Fibroblast of villous mesenchyme (primary cell): ENCODE measurements around the gene THEMIS2. TPM values are rescaled to one million over a fixed set of nuclear protein-coding genes. Genes with fewer than 3 reads are reported as not detected.
"Not testable (repeated sequence)": the region's sequence is repeated elsewhere in the genome, so short reads cannot be mapped to it uniquely, and the experiment has no call there.

Experiments
- DNase-seq: peaks from one replicate; pipeline ENCODE4 v3.0.0-alpha.2; 2010; ENCODE audit warnings: low read depth
- H3K4me3 ChIP-seq: 2 replicates; pipeline ENCODE4 v1.5.1; 2011; ENCODE audit warnings: low read depth, mild to moderate bottlenecking, low read length
- total RNA-seq: library from RNA; depleted of rRNA; stranded (reverse); fragments of >200 nt; gene quantifications from 2 replicates; pipeline ENCODE4 v1.2.3, GENCODE V29; 2012
- TF ChIP-seq, protein P1 (sequence below): IDR thresholded peaks from 2 replicates; pipeline ENCODE4 v1.5.1; 2012; ENCODE audit warnings: low read depth, mild to moderate bottlenecking, low read length; ENCODE audit not compliant: insufficient read depth

THEMIS2 gene
- total RNA-seq, 1 donor, result 3.0 TPM

DNA sequence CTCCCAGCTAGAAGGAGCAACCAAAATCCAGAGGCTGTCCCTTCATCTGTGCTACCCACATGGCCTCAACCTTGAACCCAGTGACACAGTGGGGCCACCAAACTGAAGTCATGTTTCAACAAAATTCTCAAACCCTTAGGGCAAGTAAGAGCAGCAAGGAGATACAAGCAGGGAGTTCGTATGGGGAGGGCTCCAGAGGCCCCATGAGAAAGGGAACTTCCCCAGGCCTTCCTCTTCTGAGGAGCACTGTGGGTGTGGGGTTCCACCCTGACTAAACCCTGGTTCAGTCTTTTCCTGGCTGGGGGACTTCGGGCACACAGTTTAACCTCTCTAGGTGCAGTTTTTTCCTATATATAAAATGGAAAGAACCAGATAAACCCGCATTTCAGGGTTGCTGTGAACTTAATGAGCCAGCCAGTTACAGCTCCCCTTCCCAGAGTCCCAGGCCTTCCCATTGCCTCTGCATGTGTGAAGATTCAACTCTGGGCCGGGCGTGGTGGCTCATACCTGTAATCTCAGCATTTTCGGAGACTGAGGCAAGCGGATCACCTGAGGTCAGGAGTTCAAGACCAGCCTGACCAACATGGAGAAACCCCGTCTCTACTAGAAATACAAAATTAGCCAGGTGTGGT is 8.0 kb upstream of the THEMIS2 start:
- no peak for DNase-seq
- TF ChIP-seq, protein P1, sequence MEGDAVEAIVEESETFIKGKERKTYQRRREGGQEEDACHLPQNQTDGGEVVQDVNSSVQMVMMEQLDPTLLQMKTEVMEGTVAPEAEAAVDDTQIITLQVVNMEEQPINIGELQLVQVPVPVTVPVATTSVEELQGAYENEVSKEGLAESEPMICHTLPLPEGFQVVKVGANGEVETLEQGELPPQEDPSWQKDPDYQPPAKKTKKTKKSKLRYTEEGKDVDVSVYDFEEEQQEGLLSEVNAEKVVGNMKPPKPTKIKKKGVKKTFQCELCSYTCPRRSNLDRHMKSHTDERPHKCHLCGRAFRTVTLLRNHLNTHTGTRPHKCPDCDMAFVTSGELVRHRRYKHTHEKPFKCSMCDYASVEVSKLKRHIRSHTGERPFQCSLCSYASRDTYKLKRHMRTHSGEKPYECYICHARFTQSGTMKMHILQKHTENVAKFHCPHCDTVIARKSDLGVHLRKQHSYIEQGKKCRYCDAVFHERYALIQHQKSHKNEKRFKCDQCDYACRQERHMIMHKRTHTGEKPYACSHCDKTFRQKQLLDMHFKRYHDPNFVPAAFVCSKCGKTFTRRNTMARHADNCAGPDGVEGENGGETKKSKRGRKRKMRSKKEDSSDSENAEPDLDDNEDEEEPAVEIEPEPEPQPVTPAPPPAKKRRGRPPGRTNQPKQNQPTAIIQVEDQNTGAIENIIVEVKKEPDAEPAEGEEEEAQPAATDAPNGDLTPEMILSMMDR, result no peak
- H3K4me3 ChIP-seq, result no peak overlapping the region

DNA sequence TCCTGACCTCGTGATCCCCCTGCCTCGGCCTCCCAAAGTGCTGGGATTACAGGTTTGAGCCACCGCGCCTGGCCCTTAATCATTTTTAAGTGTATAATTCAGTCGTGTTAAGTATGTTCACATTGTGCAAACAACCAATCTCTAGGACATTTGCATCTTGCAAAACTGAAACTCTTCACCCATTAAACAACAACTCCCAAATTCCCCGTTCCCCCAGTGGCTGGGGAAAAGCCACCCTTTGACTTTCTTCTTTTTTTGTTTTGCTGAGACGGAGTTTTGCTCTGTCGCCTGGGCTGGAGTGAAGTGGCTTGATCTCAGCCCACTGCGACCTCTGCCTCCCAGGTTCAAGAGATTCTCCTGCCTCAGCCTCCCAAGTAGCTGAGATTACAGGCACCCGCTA is 6.5 kb upstream of the THEMIS2 start:
- TF ChIP-seq, protein P1, result no peak
- H3K4me3 ChIP-seq, result no peak overlapping the region
- no peak for DNase-seq

DNA sequence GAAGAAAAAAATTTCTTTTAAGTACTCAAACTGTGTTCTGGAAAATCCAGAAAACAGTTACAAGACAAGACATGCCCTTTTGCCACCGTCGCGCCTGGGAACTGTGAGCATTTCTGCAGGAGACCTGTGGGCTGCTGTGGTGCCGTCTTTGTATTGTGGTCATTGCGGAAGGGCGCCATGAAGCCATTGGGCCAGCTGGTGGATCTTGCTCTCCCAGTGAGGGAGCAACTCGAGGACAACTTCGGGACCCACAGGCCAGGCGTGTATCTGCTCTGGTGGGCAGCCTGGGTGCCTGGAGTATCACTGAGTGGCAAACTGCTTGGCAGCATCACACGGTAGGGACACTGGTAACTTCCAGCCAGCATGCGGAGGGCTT is 3.8 kb upstream of the THEMIS2 start:
- TF ChIP-seq, protein P1, result no peak
- no peak for DNase-seq

DNA sequence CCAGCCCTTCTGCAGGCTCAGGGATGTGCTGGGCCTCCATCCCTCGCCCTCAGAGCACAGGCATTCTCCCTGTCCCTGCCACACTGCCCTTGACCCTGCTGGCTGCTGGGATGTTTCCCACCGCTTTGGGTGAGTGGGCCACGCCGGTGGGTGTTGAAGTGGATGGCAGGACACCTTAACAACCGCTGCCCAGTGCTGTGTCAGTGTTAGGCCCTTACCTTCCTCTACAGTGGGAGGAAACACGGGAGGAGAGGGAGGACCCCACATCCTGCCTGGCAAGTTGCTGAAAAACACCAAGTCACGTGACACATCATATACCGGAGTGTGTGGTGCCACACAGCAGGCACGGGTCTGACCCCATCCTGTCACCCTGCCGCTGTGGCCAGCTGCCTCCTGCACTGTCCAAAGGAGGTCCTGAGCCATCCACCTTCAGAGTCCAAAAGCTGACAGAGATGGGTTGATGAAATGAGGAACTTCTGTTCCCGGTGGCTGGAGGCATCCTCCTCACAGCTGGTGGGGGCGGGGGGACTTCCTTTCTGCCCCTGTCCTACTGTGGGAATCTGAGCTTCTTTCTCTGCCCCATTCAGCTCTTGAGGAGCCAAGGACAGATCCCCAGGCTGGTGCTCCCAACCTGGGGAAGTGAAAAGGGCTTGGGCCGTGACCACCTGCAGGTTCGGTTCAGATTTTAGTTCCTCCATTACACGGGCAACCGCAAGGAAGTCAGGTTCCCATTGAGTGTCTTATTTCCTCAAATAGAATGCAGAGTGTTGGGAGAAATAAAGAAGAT is 3.2 kb upstream of the THEMIS2 start:
- H3K4me3 ChIP-seq, result no peak overlapping the region
- TF ChIP-seq, protein P1, result no peak
- no peak for DNase-seq

More for the DNA sequence above, 3.8 kb upstream of the THEMIS2 start:
- H3K4me3 ChIP-seq, result no peak overlapping the region

DNA sequence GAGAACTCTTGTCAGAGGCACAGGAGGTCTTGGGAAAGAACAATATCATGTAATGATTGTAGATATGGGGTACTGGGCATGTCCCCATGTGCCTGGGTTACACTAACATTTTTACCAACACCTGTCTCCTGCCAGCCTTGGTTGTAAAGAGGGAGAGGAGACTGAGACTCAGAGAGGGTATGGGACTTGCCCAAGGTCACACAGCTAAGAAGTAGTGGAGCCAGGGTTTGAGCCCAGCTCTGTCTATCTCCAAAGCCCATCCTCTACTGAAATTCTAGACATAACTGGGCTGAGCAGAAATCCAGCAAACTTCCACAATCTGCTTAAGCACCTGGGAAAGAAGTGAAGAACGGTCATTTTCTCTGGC is 2.6 kb upstream of the THEMIS2 start:
- no peak overlapping the region for H3K4me3 ChIP-seq
- TF ChIP-seq, protein P1, result no peak
- no peak for DNase-seq

DNA sequence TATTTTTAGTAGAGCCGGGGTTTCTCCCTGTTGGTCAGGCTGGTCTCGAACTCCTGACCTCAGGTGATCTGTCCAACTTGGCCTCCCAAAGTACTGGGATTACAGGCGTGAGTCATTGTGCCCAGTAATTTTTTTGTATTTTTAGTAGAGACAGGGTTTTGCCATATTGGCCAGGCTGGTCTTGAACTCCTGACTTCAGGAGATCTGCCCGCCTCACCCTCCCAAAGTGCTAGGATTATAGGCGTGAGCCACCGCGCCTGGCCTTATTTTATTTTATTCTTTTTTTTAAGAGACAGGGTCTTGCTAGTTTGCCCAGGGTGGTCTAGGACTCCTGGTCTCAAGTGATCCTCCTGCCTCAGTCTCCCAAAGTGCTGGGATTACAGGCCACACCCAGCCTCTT is 1.3 kb upstream of the THEMIS2 start:
- DNase-seq, H3K4me3 ChIP-seq: not testable (repeated sequence)

DNA sequence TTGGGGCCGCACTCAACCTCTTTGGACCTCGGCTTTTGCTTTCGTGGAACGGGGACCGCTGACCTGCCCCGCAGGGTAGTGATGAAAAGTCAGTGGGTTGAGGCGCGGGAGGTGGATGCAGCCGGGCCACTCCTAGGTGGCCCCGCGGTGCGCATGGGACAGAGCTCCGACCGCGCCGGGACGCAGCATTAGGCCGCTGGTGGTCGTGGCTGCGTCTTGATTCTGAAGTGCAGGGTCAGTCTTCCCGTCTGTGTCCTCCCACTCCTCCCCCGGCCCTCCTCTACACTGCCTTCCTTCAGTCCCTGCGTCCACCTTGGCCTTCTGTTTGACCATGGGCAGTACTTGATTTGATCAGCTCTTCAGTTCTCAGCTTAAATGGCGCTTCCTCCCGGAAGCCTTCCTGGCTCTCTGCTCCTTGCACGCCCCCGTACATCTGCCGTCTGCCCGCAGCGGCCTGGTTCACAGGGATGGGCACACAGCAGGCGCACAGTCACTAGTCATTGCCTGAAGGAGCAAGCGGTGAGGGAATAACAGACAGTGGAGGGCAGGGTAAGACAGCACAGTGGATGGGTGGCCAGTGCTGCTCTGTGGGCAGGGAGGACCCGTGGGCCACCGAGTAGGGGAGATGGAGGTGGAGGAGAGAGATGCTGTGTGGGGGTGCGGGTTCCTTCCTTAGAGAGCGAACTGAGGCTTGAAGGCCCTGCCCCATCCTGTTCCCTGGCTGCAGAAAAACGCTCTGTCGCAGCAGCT is 633 bp downstream of the THEMIS2 start:
- DNase-seq, result peak; percentile 35
- TF ChIP-seq, protein P1, result no peak

More for the DNA sequence above, 633 bp downstream of the THEMIS2 start:
- H3K4me3 ChIP-seq, result peak overlapping the region; percentile 82
